Measurements from ENCODE around the gene ZSCAN16.

GRCh38 chr6:28165563-28165962 lies 41.2 kb downstream of the ZSCAN16 start:
- no peak for TF ChIP-seq POLR2A (IDR thresholded peaks at IDR 0.05)
- no peak for TF ChIP-seq CTCF (IDR thresholded peaks at IDR 0.05)

Data from right lobe of liver (tissue), 4 donors.